Skeletal muscle cell (primary cell): Measurements from ENCODE around the gene ARHGAP15.

Source experiments
- DNase-seq: peaks from one replicate; pipeline ENCODE4 v3.0.0-alpha.2; 2010; ENCODE audit warnings: low read depth
- H3K4me3 ChIP-seq: 2 replicates; pipeline ENCODE4 v1.5.1; 2011; ENCODE audit warnings: low read depth, mild to moderate bottlenecking, control low read depth, low read length, moderate library complexity

ARHGAP15 gene

GRCh38 chr2:143140864-143141661 is 11.8 kb downstream of the ARHGAP15 start:
- H3K4me3 ChIP-seq = no peak overlapping the region
- DNase-seq = no peak

- no peak for DNase-seq
- no peak overlapping the region for H3K4me3 ChIP-seq
These were observed 13.4 kb downstream of the ARHGAP15 start for GRCh38 chr2:143142598-143142997.

- no peak for DNase-seq
- no peak overlapping the region for H3K4me3 ChIP-seq
These were observed 15.7 kb downstream of the ARHGAP15 start for GRCh38 chr2:143144813-143145455.

- no peak overlapping the region for H3K4me3 ChIP-seq
- no peak for DNase-seq
These were observed 17.1 kb downstream of the ARHGAP15 start for GRCh38 chr2:143146366-143146765.

- no peak for DNase-seq
- no peak overlapping the region for H3K4me3 ChIP-seq
These were observed 17.8 kb downstream of the ARHGAP15 start for GRCh38 chr2:143146815-143147530.

GRCh38 chr2:143148011-143148410 is 18.8 kb downstream of the ARHGAP15 start:
- no peak for DNase-seq
- H3K4me3 ChIP-seq = no peak overlapping the region

GRCh38 chr2:143148757-143149156 is 19.5 kb downstream of the ARHGAP15 start:
- DNase-seq = no peak

GRCh38 chr2:143150287-143150686 is 21.1 kb downstream of the ARHGAP15 start:
- DNase-seq = no peak
- no peak overlapping the region for H3K4me3 ChIP-seq

More at GRCh38 chr2:143148757-143149156, 19.5 kb downstream of the ARHGAP15 start:
- H3K4me3 ChIP-seq = no peak overlapping the region

- DNase-seq = no peak
- no peak overlapping the region for H3K4me3 ChIP-seq
These were observed 22.0 kb downstream of the ARHGAP15 start for GRCh38 chr2:143151111-143151752.

GRCh38 chr2:143152219-143152618 is 23.0 kb downstream of the ARHGAP15 start:
- no peak for DNase-seq
- H3K4me3 ChIP-seq = no peak overlapping the region

GRCh38 chr2:143152637-143153036 is 23.4 kb downstream of the ARHGAP15 start:
- DNase-seq = no peak
- H3K4me3 ChIP-seq = no peak overlapping the region

GRCh38 chr2:143155661-143156060 is 26.4 kb downstream of the ARHGAP15 start:
- no peak for DNase-seq
- H3K4me3 ChIP-seq = no peak overlapping the region

GRCh38 chr2:143157001-143157400 is 27.8 kb downstream of the ARHGAP15 start:
- no peak for DNase-seq
- H3K4me3 ChIP-seq = no peak overlapping the region

GRCh38 chr2:143157418-143157817 is 28.2 kb downstream of the ARHGAP15 start:
- no peak overlapping the region for H3K4me3 ChIP-seq
- DNase-seq = no peak

GRCh38 chr2:143158098-143158497 is 28.9 kb downstream of the ARHGAP15 start:
- no peak overlapping the region for H3K4me3 ChIP-seq
- DNase-seq = no peak

GRCh38 chr2:143158551-143159485 is 29.6 kb downstream of the ARHGAP15 start:
- DNase-seq = no peak
- H3K4me3 ChIP-seq = no peak overlapping the region

- H3K4me3 ChIP-seq = no peak overlapping the region
- DNase-seq = no peak
These were observed 30.2 kb downstream of the ARHGAP15 start for GRCh38 chr2:143159486-143159840.

GRCh38 chr2:143160732-143161707 is 31.8 kb downstream of the ARHGAP15 start:
- no peak overlapping the region for H3K4me3 ChIP-seq
- no peak for DNase-seq
